IPS-18c (cell line): Measurements from ENCODE around the gene SFMBT2.
"Not testable (repeated sequence)": the region's sequence is repeated elsewhere in the genome, so short reads cannot be mapped to it uniquely, and the experiment has no call there.

Experiments
- H3K4me3 ChIP-seq: 2 replicates; pipeline ENCODE4 v1.7.0; 2013; ENCODE audit warnings: low read depth, mild to moderate bottlenecking, low read length, moderate library complexity; ENCODE audit not compliant: insufficient read depth
- H3K9me3 ChIP-seq: one replicate; pipeline ENCODE4 v1.6.1; 2013; ENCODE audit warnings: mild to moderate bottlenecking, low read length, moderate library complexity; ENCODE audit not compliant: control insufficient read depth, insufficient read depth

The SFMBT2 gene

DNA sequence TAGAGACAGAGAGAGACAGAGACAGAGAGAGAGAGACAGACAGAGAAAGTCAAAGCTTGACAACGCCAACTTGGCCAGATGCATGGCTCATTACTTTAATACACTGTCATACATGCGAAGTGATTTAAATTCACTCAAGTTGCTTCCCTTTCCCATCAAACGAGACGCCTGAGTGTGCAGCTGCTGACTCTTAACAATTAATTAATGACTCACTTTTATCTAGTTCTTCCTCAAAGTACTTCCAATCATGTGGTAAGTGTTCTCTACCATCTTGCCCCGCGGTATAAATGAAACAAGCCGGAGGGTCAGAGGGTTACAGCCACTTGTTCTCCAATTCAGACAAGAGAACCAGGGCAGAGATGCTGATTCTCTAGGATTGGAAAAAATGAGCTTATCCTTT, 90.8 kb downstream of the SFMBT2 start:
- H3K4me3 ChIP-seq: no peak overlapping the region
- peaks cover 4% of the 10 kb centered on the region for H3K9me3 ChIP-seq

DNA sequence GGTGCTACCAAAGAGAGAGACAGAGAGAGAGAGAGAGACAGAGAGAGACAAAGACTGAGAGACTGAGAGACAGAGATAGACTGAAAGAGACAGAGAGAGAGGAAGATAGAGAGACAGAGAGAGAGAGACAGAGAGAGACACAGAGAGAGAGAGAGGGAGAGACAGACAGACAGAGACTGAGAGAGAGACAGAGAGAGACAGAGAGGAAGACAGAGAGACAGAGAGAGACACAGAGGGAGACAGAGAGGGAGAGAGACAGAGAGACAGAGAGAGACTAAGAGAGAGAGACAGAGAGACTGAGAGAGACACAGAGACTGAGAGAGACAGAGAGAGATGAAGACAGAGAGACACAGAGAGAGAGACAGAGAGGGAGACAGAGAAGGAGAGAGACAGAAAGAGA, 91.2 kb downstream of the SFMBT2 start:
- Histone ChIP-seq H3K4me3 (no peak overlapping the region), H3K9me3 (peaks cover 4% of the 10 kb centered on the region)

- Histone ChIP-seq H3K9me3 (peaks cover 4% of the 10 kb centered on the region), H3K4me3 (no peak overlapping the region)
These were observed 92.0 kb downstream of the SFMBT2 start for GRCh38 chr10:7318836-7319235.

- no peak overlapping the region for H3K4me3 ChIP-seq
- H3K9me3 ChIP-seq: peaks cover 4% of the 10 kb centered on the region
These were observed 92.9 kb downstream of the SFMBT2 start for GRCh38 chr10:7317786-7318446.

- peaks cover under 1% of the 10 kb centered on the region for H3K9me3 ChIP-seq
- no peak overlapping the region for H3K4me3 ChIP-seq
These were observed 94.0 kb downstream of the SFMBT2 start for GRCh38 chr10:7316839-7317238.

DNA sequence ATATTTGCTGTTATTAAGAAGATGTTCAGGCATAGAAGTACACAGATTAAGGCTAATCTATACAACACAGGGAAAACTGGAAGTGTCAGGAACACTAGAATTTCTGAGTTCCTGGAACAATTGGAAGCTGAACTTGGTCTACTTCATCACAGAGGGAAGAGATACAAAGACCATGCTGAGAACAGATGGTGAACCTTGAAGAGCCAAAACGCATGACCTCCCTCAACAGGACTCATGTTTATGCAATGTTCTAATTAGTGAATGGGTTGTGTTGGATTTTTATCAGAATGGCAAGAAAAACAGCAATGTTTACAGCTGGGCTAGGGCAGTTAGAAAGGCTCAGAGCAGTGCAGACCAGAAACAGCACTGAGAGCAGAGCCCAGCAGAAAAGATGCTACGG, 94.9 kb downstream of the SFMBT2 start:
- no peaks in the 10 kb centered on the region for H3K9me3 ChIP-seq
- no peak overlapping the region for H3K4me3 ChIP-seq

GRCh38 chr10:7314170-7314569, 96.7 kb downstream of the SFMBT2 start:
- peaks cover 2% of the 10 kb centered on the region for H3K9me3 ChIP-seq
- no peak overlapping the region for H3K4me3 ChIP-seq

DNA sequence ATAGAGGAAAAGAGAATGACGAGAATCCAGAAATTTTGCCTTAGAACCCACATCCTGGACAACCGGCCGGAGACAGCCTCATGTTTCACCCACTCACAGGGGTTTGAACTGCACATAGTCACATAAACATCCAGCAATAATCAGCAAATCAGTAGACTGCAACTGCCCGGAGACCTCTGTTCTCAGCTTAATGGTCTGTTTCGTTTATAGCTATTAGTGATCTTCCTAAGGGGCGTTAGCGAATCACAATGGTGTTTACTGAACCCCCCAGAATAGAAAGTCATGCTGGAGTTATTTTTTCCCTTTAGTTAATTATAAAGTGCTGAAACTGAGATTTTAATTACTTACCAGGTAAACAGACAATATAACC, 98.4 kb downstream of the SFMBT2 start:
- H3K4me3 ChIP-seq: no peak overlapping the region
- H3K9me3 ChIP-seq: peaks cover 2% of the 10 kb centered on the region

DNA sequence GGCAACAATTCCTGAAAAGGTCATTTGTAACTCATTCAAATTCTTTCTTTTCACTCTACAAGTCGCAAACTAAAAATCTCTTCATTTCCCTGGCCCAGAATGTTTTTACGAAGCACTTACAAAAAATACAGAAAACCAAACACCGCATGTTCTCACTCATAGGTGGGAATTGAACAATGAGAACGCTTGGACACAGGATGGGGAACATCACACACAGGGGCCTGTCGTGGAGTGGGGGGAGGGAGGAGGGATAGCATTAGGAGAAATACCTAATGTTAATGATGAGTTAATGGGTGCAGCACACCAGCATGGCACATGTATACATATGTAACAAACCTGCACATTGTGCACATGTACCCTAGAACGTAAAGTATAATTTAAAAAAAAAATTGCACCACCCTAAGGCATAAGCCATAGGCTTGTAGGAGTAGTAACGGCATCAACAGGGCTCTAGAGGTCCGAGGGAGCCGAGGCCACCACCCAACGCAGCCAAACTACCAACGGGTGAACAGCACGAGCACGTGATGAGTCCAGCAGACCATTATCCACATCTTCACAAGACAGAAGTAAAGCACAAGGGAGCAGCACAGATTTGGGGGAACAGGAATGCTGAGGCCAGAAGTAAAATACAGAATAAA, 98.9 kb downstream of the SFMBT2 start:
- H3K9me3 ChIP-seq, H3K4me3 ChIP-seq: not testable (repeated sequence)

DNA sequence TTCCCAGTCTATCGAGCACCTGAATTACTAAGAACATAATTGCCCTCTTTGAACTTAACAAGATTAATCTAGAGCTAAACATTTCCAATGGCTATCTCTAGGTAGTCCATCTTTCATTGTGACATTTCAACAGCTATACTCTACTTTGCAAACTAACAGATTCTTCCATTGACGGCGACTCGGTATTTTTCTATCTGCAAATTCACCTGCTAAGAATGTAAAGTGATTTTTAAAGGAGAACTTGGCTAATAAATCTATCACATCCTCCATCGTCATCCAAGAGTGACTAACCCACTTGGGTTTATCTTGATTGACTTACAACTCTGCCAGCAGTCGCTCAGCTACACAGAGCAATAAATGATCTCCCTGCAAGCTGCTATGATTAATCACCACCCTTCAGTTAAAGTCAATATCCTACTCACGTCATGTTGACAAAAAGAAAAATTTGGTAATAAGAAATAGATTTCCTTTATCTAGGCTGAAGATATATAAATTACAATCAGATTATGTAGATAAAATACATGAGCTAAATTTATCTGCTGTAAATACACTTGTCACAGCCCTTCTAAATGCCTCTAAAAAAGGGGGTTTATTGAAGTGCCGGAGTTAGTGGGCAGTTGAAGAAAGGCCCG, 99.5 kb downstream of the SFMBT2 start:
- Histone ChIP-seq H3K4me3 (no peak overlapping the region), H3K9me3 (peaks cover 2% of the 10 kb centered on the region)

DNA sequence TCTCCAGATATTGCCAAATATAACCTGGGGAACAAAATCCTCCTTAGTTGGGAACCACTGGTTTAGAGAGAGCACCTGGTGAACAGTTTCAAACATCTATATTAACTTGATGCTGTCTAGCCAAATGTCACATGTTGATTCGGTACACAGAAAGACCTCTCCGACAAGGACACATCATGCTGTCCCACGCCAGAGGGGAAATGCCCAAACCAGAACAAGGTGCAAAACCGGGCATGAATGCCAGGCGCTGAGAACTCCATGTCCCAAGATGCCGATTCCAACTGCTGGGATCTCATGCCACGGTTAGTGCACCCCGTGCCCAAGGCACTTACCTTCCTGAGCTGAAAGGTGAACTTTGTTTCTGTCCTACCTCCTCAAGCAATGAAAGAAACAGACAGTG, 100.8 kb downstream of the SFMBT2 start:
- Histone ChIP-seq H3K4me3 (no peak overlapping the region), H3K9me3 (peaks cover 2% of the 10 kb centered on the region)

DNA sequence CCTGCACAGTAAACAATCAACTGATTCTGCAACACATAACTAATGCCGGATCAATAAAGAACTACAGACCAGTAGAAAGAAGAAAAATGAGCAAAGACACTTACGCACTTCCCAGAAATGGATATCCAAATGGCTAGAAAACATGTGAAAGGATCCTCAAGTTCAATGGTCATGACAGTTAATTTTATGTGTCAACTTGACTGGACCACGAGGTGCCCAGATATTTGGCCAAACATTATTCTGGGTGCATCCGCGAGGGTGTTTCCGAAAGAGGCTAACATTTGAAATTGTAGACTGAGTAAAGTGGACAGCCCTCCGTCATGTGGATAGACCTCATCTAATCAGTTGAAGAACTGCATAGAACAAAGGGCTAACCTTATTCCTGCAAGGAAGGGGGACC, 102.0 kb downstream of the SFMBT2 start:
- Histone ChIP-seq H3K4me3 (no peak overlapping the region), H3K9me3 (peaks cover 2% of the 10 kb centered on the region)

DNA sequence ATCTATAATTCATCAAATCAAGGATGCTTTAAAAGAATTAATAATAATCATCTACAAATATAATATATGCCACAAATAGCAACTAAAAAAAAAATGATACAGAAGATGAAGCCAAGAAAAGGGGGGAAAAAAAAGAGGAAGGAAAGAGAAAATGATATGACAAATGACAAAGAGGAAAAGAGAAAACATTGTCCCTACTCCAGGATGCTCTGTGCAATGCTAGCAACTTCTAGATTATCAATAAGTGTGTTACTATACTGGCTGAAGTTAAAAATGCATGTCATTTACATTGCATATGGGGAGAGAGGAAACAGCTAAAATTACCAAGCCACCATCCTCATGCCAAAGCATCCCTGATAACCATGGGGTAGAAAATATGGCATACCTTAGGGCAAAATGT, 104.2 kb downstream of the SFMBT2 start:
- H3K4me3 ChIP-seq: no peak overlapping the region

GRCh38 chr10:7306147-7306546, 104.7 kb downstream of the SFMBT2 start:
- Histone ChIP-seq H3K9me3 (peaks cover 2% of the 10 kb centered on the region), H3K4me3 (no peak overlapping the region)

More for the DNA sequence above, 104.2 kb downstream of the SFMBT2 start:
- peaks cover 2% of the 10 kb centered on the region for H3K9me3 ChIP-seq

GRCh38 chr10:7305053-7305452, 105.8 kb downstream of the SFMBT2 start:
- H3K9me3 ChIP-seq: no peaks in the 10 kb centered on the region
- H3K4me3 ChIP-seq: no peak overlapping the region

DNA sequence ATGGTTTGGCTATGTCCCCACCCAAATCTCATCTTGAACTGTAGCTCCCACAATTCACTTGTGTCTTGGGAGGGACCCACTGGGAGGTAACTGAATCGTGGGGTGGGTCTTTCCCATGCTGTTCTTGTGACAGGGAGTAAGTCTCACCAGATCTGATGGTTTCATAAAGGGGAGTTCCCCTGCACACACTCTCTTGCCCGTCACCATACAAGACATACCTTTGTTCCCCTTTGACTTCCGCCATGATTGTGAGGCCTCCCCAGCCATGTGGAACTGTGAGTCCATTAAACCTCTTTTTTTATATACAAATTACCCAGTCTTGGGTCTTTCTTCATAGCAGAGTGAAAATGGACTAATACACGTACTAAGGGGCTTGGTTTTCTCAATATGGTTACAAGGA, 106.7 kb downstream of the SFMBT2 start:
- no peak overlapping the region for H3K4me3 ChIP-seq

DNA sequence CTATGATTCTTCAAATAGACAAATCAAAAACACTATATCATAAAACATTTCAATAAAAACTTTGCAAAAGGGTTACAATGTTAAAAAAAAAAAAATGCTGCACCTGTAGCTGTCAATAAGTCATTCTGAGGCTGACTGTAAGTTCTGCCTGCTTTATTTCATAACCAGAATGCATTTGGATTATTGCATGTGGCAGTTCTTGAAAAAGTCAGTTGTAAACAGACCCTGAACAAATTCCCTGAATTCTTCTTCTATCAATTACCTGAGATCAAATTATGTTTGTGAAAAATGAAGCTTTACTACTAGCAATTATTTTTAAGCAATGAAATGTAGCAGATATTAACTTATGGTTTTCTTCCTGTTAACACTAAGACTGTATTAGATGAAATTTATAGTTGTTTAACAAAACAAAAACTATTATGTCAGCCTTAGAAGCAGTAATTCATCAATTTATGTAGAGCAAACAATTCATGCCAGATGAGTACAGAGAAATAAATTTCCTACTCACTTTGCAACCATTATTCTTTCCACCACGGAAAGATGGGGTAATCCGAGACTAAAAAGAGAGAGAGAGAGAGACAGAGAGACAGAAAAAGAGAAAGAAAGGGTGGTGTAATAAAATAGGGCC, 107.8 kb downstream of the SFMBT2 start:
- Histone ChIP-seq H3K9me3 (no peaks in the 10 kb centered on the region), H3K4me3 (no peak overlapping the region)

More for the DNA sequence above, 106.7 kb downstream of the SFMBT2 start:
- H3K9me3 ChIP-seq: no peaks in the 10 kb centered on the region

DNA sequence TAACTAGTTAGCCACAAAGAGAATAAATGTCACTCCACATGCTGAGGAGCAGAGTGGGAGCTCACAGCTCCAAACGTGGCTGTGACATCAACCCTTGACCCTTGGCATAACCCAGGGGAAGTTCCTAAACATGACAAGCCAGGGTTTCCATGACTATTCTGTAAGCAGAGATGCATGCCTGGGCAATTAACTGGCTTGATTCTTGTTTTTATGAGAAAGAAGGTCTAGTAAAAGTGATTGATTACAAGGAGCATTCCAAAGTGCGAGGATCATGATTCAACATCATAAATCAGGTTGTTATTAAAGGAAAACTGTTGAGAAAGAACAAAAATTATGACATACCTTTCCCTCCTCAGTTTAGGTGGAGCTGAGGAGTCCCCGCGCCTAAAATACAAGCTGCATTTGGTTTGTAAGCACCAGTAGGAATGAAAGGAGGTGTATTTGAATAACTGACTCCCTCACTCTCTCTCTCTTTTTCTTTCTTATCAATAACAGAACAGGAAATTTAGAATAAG, 108.4 kb downstream of the SFMBT2 start:
- H3K4me3 ChIP-seq: no peak overlapping the region
- no peaks in the 10 kb centered on the region for H3K9me3 ChIP-seq
